Mesangial cell (primary cell): ENCODE measurements around the gene APOH. TPM values are rescaled to one million over a fixed set of nuclear protein-coding genes. Genes with fewer than 3 reads are reported as not detected.

ENCODE experiments used
- total RNA-seq: library from RNA; depleted of rRNA; stranded (reverse); fragments of >200 nt; gene quantifications from 2 replicates; pipeline ENCODE4 v1.2.3, GENCODE V29; 2015

Gene APOH, protein sequence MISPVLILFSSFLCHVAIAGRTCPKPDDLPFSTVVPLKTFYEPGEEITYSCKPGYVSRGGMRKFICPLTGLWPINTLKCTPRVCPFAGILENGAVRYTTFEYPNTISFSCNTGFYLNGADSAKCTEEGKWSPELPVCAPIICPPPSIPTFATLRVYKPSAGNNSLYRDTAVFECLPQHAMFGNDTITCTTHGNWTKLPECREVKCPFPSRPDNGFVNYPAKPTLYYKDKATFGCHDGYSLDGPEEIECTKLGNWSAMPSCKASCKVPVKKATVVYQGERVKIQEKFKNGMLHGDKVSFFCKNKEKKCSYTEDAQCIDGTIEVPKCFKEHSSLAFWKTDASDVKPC
- total RNA-seq: not detected in 2 replicates

DNA sequence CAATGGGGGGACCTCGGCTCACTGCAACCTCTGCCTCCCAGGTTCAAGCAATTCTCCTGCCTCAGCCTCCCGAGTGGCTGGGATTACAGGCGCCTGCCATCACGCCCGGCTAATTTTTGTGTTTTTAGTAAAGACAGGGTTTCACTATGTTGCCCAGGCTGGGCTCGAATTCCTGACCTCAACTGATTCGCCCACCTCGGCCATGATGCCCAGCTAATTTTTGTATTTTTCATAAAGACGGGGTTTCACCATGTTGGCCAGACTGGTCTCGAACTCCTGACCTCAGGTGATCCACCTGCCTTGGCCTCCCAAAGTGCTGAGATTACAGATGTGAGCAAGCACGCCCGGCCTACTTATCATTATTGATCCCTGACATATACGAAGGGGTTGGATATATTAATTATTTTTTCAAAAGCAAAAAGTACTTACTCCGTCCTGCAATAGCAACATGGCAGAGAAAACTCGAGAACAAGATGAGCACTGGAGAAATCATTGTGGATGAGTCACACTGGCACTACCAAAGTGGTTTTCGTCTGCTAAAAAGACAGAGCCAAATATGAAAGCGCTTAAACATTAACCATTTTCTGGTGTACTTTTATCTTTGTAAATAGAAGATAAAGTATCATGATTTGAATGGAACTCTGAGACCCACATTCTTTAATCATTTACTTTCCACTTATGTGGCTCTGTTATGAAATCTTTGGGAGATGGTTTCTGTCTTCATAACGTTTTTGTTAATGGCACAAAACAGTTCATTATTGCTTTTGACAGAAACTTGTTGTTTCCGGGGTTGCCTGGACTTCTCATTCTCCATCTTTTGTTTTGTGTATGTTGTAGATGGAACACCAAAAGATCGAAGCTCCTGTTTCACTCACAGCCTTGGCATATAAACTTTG, at the start of gene APOH:
Gene APOH (minus strand): TSS at position 529 of the 896 bp plus-strand sequence. CDS start 36 bp downstream, at position 493.

DNA sequence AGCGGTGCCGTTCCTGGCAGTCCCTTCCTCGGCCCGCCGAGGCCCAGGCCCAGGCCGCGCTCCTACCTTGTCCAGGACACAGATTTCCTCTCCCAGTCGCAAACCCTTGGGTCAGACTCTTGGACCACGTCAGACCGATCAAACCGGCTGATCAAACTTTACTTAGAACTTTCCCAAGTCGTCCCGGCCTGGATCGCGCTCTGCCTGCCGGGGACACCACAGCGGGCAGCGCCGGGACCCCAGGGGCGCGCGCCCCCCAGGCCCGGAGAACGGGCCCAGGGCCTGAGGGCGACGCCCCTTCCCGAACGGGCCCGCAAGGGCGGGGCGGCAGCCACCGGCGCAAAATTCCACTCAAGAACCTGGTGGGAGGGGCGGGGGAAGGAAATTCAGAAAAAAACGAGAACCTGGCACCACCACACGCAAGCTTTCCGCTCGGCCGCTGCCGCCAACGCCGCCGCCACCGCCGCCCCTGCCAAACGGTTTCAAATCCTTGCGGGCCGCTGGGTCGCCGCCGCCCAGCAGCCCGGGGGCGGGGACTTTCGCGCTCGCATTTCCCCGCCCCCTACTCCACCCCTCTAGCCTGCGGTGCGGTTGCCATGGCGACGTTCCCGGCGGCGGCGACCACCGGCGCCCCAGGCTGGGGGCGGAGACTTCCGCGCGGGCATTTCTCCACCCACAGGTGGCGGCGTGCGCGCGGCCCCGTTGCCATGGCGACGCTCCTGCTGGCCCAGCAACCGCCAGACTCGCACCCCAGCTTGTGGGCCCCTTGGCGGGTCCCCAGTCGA, 37.4 kb downstream of the APOH start, which contains the start of gene CEP112:
Gene CEP112 (minus strand): TSS at position 541 of the 785 bp plus-strand sequence.

Other genes with a start within 250 kb of the APOH start
- 2.7 and 3.4 TPM in 2 replicates for gene CEP112, start 37.3 kb downstream of the APOH start, total RNA-seq
- 20.7 and 27.6 TPM in 2 replicates for gene PRKCA, start 73.2 kb upstream of the APOH start, total RNA-seq